SIG-M5 treated with dmso at 0.1 percent for 504 hours (cell line): ENCODE measurements around the gene KRT84.

Experiments
- DNase-seq: peaks from one replicate; lab custom pipeline; 2025; ENCODE audit not compliant: unreplicated experiment; lab: John Stamatoyannopoulos, UW

KRT84 gene

GRCh38 chr12:52389313-52390207 is 4.1 kb upstream of the KRT84 start:
- DNase-seq, result no peak

- no peak for DNase-seq
These were observed 2.4 kb upstream of the KRT84 start for GRCh38 chr12:52387859-52388258.

GRCh38 chr12:52383331-52383730 is 2.1 kb downstream of the KRT84 start:
- no peak for DNase-seq

GRCh38 chr12:52382854-52383253 is 2.6 kb downstream of the KRT84 start:
- no peak for DNase-seq

- DNase-seq, result no peak
These were observed 4.2 kb downstream of the KRT84 start for GRCh38 chr12:52381206-52381605.

- no peak for DNase-seq
These were observed 5.2 kb downstream of the KRT84 start for GRCh38 chr12:52380271-52380694.

GRCh38 chr12:52379536-52379935 is 5.9 kb downstream of the KRT84 start:
- DNase-seq, result no peak

- no peak for DNase-seq
These were observed 7.4 kb downstream of the KRT84 start for GRCh38 chr12:52378091-52378490.

GRCh38 chr12:52377266-52377665 is 8.2 kb downstream of the KRT84 start:
- DNase-seq, result no peak

- peak; percentile 72 for DNase-seq
These were observed 13.0 kb downstream of the KRT84 start for GRCh38 chr12:52372216-52373154.

GRCh38 chr12:52371716-52372115 is 13.7 kb downstream of the KRT84 start:
- no peak for DNase-seq

GRCh38 chr12:52370926-52371608 is 14.4 kb downstream of the KRT84 start:
- DNase-seq, result no peak

GRCh38 chr12:52369809-52370208 is 15.6 kb downstream of the KRT84 start:
- no peak for DNase-seq

- no peak for DNase-seq
These were observed 16.2 kb downstream of the KRT84 start for GRCh38 chr12:52369211-52369610.

GRCh38 chr12:52368508-52368907 is 16.9 kb downstream of the KRT84 start:
- no peak for DNase-seq

GRCh38 chr12:52367876-52368275 is 17.6 kb downstream of the KRT84 start:
- no peak for DNase-seq

GRCh38 chr12:52366738-52367485 is 18.5 kb downstream of the KRT84 start, which contains the start of gene KRT85:
KRT85 (minus strand) TSS chr12:52367481; CDS start chr12:52367405, 76 bp downstream.
- no peak for DNase-seq

- DNase-seq, result no peak
These were observed 20.5 kb downstream of the KRT84 start for GRCh38 chr12:52364901-52365489.

GRCh38 chr12:52364061-52364460 is 21.4 kb downstream of the KRT84 start:
- no peak for DNase-seq

- DNase-seq, result no peak
These were observed 22.3 kb downstream of the KRT84 start for GRCh38 chr12:52363111-52363679.
